Measurements from ENCODE around the gene JCAD. TPM values are rescaled to one million over a fixed set of nuclear protein-coding genes. Genes with fewer than 3 reads are reported as not detected.
"Not testable (repeated sequence)": the region's sequence is repeated elsewhere in the genome, so short reads cannot be mapped to it uniquely, and the experiment has no call there.

Gene JCAD, protein sequence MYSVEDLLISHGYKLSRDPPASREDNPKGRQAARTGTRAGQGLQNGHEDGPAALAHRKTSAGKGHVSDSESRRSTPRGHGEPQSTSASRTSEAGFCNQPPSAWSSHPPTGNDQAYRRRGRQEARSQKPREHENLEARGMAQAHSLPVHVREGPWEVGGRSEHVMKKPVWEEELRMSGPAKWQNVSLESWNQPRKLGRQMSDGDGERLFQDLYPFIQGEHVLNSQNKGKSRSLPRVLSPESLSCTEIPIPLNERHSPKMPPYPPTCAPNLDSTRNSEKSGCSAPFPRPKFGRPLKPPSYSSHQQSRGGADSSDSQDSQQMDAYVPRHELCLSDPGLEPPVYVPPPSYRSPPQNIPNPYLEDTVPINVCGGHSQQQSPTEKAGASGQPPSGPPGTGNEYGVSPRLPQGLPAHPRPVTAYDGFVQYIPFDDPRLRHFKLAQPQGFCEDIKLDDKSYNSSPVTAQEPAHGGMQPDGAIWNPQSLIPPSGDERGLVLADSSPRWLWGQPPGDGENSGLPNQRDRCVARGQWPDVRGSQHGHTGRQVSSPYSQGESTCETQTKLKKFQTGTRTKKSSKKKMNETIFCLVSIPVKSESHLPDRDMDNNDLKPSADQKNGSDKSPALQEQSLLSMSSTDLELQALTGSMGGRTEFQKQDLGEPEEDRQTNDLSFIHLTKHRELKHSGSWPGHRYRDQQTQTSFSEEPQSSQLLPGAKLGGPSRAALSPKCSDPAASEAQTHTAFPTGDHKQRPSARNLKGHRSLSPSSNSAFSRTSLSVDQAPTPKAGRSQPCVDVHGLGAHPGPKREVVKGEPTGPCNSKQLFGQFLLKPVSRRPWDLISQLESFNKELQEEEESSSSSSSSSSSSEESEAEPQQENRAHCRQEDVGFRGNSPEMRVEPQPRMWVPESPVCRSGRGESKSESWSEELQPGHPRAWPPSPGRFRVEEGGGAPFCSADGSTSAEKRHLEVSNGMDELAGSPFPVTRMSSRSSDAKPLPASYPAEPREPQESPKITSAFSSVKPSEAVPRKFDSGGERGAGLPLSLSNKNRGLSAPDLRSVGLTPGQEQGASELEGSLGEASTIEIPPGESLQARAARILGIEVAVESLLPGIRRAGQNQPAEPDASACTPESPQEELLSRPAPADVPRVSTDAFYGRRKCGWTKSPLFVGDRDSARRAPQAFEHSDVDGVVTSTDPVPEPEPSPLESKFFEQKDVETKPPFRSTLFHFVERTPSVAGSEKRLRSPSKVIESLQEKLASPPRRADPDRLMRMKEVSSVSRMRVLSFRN (N-terminal part only)
- under 1 TPM; 0.05 to 0.29 TPM for total RNA-seq

DNA sequence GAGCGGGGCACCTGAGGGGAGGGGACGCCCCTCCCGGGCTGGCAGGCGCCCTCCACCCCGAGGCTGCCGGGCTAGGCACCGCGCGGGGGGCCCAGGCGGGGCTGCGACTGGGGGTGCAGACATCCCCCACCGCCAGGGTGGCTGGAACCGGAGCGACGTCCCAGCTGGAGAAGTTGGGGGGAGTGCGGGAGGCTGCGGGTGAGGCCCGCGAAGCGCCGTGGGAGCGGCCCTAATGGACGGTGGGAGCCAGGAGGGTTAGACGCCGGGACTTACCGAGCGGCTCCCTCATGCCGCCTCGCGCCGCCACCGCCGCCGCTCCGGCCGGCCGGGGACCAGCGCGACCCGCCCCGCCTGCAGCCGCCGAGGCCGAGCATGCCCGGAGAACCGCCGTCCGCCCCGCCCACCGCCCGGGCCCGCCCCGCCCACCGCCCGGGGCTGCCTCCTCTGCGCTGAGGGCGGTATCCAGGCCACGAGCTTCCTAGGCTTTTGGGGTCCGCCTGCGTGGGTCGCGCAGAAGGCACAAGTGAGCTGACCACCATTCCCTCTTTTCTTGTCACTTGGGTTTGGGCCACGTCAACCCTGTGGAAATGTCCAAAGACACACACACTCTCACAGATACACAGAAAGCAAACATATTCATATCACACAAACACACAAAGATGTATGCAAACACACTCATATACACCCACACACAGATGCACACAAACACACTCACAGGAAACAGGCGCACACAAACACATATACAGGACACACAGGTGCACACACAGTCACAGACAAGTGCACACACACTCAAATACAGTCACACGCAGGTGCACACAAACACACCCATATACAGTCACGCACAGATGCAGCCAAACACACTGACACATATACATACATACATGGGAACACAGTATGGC, at the start of gene JCAD:
TSS of gene JCAD (minus strand) at position 378 of the 899 bp plus-strand sequence. CDS start 11,774 bp downstream, outside the sequence.
- H3K36me3 Mint-ChIP-seq (ENCODE audit: insufficient read depth in 2 of 2) = peaks cover 0 to 2% of the 10 kb centered on the region in 2 donors
- ATAC-seq (replicated peaks in 1 of 2) (peak; percentile 92 to 95), DNase-seq (peak; percentile 61 to 64)
- no peak within 1 kb of the TSS for H3K27ac Mint-ChIP-seq
- H3K4me1 Mint-ChIP-seq (ENCODE audit: low read depth) = peaks cover 5% of the 10 kb centered on the region
- H3K9me3 Mint-ChIP-seq = no peaks in the 10 kb centered on the region
- H3K27me3 Mint-ChIP-seq (ENCODE audit: low read depth) = peaks cover 73% of the 10 kb centered on the region
- peak within 1 kb of the TSS; percentile 59 to 73 for H3K4me3 Mint-ChIP-seq

DNA sequence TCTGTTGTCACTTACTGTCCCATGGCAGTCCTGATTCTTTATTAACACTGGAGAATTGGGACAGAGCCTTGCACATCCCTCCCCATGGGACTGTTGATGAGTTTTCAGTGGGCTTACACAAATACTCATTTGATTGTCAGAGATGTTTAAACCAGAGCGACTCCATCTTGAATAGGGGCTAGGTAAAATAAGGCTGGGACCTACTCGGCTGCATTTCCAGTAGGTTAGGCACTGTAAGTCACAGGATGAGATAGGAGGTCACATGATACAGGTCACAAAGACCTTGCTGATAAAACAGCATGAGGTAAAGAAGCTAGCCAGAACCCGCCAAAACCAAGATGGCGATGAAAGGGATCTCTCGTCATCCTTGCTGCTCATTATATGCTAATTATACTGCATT, 47.6 kb upstream of the JCAD start:
- no peaks in the 10 kb centered on the region for H3K4me1 Mint-ChIP-seq (ENCODE audit: low read depth)
- no peak overlapping the region for H3K4me3 Mint-ChIP-seq
- no peak overlapping the region for H3K27ac Mint-ChIP-seq
- H3K27me3 Mint-ChIP-seq (ENCODE audit: low read depth) = peaks cover 21% of the 10 kb centered on the region
- DNase-seq (no peak), ATAC-seq (replicated peaks in 1 of 2) (no peak)
- H3K9me3 Mint-ChIP-seq = peaks cover 0 to 2% of the 10 kb centered on the region in 2 donors
- no peaks in the 10 kb centered on the region for H3K36me3 Mint-ChIP-seq (ENCODE audit: insufficient read depth in 2 of 2)

DNA sequence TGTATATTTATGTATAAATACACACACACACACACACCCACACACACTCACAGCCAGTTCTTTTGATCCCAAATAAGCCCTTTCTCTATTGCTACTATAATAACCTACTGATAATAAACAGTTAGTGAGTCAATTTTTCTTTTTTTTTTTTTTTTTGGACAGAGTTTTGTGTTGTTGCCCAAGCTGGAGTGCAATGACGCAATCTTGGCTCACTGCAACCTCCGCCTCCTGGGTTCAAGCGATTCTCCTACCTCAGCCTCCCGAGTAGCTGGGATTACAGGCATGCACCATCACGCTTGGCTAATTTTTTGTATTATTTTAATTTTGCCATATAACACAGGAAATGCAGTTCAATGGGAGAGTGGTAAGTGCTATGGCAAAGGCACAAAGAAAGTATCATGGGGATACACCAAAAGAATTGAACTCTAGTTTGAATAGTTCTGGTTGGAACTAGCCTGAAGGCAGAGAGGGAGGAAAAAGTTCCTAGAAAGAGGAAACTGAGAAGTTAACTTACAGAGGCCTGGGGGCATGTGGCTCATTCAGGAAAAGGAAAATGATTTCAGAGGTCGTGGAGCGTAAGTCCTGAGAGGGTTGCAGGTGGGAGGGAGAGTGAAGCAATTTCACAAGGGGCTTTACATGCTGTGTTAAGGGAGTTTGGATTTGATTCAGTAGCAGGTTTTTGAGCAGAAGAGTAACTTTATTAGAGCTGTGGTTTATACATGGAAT, 44.4 kb upstream of the JCAD start:
- Mint-ChIP-seq H3K9me3 (peaks cover 0 to 2% of the 10 kb centered on the region in 2 donors), H3K4me3 (no peak overlapping the region), H3K36me3 (ENCODE audit: insufficient read depth in 2 of 2) (no peaks in the 10 kb centered on the region), H3K27me3 (ENCODE audit: low read depth) (peaks cover 12% of the 10 kb centered on the region), H3K27ac (no peak overlapping the region), H3K4me1 (ENCODE audit: low read depth) (no peaks in the 10 kb centered on the region)
- DNase-seq (no peak), ATAC-seq (replicated peaks in 1 of 2) (no peak)

DNA sequence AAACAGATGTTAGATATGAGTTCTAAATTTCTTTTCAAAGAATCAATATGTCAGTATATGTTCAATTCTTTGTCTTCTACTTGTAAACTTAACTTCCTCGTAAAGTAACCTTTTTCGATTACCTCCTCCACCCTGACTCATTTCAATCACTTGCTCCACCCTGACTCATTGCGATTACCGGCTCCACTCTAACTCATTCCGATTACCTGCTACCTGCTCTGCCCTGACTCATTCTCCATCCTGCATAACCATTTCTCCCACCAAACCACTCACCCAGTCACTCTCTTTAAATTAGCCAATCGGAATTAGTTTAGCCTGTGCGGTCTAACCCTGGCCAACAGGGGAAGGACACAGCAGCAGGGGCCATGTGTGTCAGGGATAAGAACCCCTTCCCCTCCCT, 40.3 kb upstream of the JCAD start:
- H3K4me1 Mint-ChIP-seq (ENCODE audit: low read depth); H3K4me3 Mint-ChIP-seq; H3K36me3 Mint-ChIP-seq (ENCODE audit: insufficient read depth in 2 of 2); H3K27ac Mint-ChIP-seq; H3K9me3 Mint-ChIP-seq: not testable (repeated sequence)
- peaks cover 32% of the 10 kb centered on the region for H3K27me3 Mint-ChIP-seq (ENCODE audit: low read depth)
- DNase-seq = peak in 1 of 2 donors; percentile 2
- peak in 1 of 2 donors; percentile 26 for ATAC-seq (replicated peaks in 1 of 2)

DNA sequence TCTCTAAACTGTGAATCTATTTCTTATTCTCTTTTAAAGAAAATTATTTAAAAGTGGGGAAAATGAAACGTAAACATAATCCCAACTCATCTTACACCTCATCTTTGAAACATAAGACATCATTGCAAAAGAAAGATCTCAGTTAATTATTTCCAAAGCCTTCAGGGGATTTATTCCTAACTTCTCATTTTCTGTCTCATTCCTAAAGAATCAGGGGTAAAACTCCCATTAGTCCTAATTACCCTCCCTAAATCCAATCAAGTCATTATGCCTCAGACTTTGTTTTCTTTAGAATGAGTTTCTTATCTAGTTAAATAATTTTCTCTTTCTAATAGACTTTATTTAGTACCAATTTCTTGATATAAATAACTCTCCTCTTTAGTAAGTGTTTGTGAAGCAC, 39.7 kb upstream of the JCAD start:
- Mint-ChIP-seq H3K27me3 (ENCODE audit: low read depth) (peaks cover 32% of the 10 kb centered on the region), H3K9me3 (peaks cover 0 to 2% of the 10 kb centered on the region in 2 donors), H3K4me3 (no peak overlapping the region), H3K27ac (no peak overlapping the region), H3K36me3 (ENCODE audit: insufficient read depth in 2 of 2) (no peaks in the 10 kb centered on the region), H3K4me1 (ENCODE audit: low read depth) (no peaks in the 10 kb centered on the region)
- ATAC-seq (replicated peaks in 1 of 2) = no peak
- DNase-seq = no peak

DNA sequence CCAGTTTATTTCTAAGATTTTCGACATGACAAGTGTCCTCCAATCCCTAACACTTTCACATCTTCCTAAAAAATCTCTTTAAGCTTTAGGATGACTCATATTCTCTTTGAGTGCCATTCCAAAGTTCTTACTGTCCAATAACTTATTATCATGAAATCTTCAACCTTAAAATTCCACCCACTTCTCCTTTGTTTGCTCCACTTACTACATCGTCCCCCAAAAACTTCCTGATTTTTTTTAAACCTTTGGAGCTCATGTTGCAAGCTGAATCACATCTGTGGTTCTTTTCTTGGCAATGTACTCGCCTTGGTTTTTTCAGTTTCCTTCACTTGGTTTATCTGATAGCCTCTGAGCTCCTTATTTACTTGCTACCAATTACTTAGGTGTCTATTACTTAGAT, 39.2 kb upstream of the JCAD start:
- no peaks in the 10 kb centered on the region for H3K9me3 Mint-ChIP-seq
- DNase-seq (no peak), ATAC-seq (replicated peaks in 1 of 2) (no peak)
- peaks cover 27% of the 10 kb centered on the region for H3K27me3 Mint-ChIP-seq (ENCODE audit: low read depth)
- no peaks in the 10 kb centered on the region for H3K4me1 Mint-ChIP-seq (ENCODE audit: low read depth)
- H3K4me3 Mint-ChIP-seq = no peak overlapping the region
- H3K36me3 Mint-ChIP-seq (ENCODE audit: insufficient read depth in 2 of 2) = no peaks in the 10 kb centered on the region
- no peak overlapping the region for H3K27ac Mint-ChIP-seq

DNA sequence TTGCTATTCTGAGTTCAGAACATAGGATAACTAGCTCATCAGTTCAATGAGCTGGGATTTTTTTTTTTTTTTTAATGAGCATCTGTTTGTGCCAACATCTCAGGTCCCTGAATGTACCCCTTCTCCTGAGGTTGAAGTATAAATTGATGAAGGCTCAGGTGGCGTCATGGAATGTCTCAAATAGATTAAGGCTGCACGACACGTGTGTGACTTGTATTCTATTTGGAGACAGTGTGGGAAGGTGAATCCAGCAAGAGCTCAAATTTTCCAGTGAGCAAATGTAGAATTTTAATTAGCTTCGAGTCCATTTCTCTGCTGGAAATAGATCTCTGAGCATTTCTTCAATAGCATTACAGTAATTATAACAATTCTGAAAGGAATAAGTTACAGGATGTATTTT, 37.2 kb upstream of the JCAD start:
- Mint-ChIP-seq H3K27ac (peak overlapping the region; percentile 21), H3K4me3 (no peak overlapping the region), H3K9me3 (no peaks in the 10 kb centered on the region), H3K4me1 (ENCODE audit: low read depth) (no peaks in the 10 kb centered on the region), H3K27me3 (ENCODE audit: low read depth) (peaks cover 26% of the 10 kb centered on the region), H3K36me3 (ENCODE audit: insufficient read depth in 2 of 2) (no peaks in the 10 kb centered on the region)
- DNase-seq = no peak
- no peak for ATAC-seq (replicated peaks in 1 of 2)

DNA sequence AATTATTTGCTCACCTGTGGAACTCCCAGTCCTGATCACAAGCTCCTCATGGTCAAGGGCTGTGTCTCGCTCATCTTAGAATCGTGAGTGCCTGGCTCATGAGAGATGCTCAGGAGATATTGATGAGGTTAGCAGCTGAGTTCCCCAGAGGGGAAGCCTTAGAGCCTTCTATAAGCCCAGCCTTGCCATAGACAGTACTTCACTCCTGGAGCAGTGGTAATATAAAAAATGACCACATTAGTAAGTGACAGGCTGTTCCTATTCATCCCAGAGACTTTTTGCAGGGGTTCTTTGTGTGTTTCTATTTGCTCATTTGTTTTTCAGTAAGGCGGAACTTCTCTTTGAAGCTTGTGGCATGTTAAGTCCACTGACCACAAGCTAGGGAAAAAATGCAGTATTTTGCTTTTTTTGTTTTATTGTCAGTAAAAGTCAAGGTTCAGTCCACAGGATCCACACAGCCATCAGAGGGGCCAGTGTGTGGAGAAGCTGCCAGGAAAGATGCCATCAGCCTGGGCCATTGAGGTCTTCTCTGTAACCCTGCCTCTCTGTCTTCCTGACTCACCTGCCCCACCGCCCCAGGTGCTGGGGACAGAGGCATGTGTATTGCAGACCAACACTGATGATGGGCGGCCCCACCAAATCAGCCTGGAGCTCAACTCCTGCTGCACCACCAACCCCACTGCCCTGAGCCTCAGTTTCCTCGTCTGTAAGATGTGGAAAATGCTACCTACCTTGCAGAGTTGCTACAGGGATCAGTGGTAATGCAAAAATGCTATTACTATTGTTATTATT, 36.4 kb upstream of the JCAD start:
- no peak overlapping the region for H3K4me3 Mint-ChIP-seq
- no peak overlapping the region for H3K27ac Mint-ChIP-seq
- no peak for DNase-seq
- H3K9me3 Mint-ChIP-seq = no peaks in the 10 kb centered on the region
- no peaks in the 10 kb centered on the region for H3K36me3 Mint-ChIP-seq (ENCODE audit: insufficient read depth in 2 of 2)
- H3K4me1 Mint-ChIP-seq (ENCODE audit: low read depth) = no peaks in the 10 kb centered on the region
- peaks cover 26% of the 10 kb centered on the region for H3K27me3 Mint-ChIP-seq (ENCODE audit: low read depth)
- no peak for ATAC-seq (replicated peaks in 1 of 2)

DNA sequence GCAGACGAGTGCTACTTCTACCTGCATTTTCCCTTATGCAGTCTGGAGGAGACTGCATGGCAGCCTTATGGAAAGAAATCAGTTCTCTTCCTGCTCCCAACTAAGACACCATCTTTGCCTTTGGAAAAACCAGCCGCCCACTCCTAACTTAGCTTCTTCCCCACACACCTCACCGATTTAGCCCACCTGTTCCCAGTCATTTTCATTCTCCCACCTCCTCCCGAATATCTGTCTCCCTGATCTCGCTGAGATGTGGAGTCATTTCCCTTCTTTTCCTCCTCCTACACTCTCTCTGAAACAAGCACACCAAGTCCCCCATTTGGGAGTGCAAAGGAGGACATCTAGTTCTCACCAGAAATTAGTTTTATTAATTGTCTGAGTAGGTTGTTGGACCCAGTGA, 35.2 kb upstream of the JCAD start:
- H3K27me3 Mint-ChIP-seq (ENCODE audit: low read depth) = peaks cover 27% of the 10 kb centered on the region
- H3K4me3 Mint-ChIP-seq = no peak overlapping the region
- no peaks in the 10 kb centered on the region for H3K9me3 Mint-ChIP-seq
- no peak overlapping the region for H3K27ac Mint-ChIP-seq
- DNase-seq (no peak), ATAC-seq (replicated peaks in 1 of 2) (no peak)
- H3K36me3 Mint-ChIP-seq (ENCODE audit: insufficient read depth in 2 of 2) = no peaks in the 10 kb centered on the region
- H3K4me1 Mint-ChIP-seq (ENCODE audit: low read depth) = no peaks in the 10 kb centered on the region

DNA sequence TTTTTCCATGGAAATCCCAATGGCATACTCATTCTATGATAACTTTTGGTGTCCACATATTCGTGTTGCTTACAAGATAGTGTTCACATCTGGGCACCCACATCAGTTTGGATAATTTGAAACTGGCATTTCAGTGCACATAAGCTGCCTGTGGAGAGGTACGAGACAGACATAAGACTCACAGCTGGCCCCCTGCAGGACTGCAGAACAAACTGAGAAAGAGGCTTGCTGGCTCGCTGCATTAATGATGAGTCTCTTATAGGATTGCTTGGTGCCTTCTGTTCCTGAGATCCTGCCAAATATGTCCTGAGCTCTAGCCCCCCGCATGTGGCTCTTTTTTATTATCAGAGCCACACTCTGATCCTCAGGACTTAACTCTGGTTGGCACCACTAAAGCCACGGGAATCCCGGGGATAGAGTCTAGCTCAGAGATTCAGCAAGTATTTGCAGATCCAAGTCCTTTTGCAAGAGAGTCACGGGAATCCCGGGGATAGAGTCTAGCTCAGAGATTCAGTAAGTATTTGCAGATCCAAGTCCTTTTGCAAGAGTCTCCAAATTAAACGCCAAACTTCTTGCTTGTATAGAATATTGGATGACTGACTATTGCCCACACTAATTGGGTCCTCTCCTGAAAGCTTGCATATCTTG, 34.0 kb upstream of the JCAD start:
- H3K4me1 Mint-ChIP-seq (ENCODE audit: low read depth) = no peaks in the 10 kb centered on the region
- no peak overlapping the region for H3K27ac Mint-ChIP-seq
- peaks cover 30% of the 10 kb centered on the region for H3K27me3 Mint-ChIP-seq (ENCODE audit: low read depth)
- H3K9me3 Mint-ChIP-seq = no peaks in the 10 kb centered on the region
- H3K4me3 Mint-ChIP-seq = no peak overlapping the region
- DNase-seq (no peak), ATAC-seq (replicated peaks in 1 of 2) (no peak)
- no peaks in the 10 kb centered on the region for H3K36me3 Mint-ChIP-seq (ENCODE audit: insufficient read depth in 2 of 2)

Measured in activated T-cell treated with anti-CD3 and anti-CD28 coated beads, Interleukin-2, amount 50 U/mL, for 72 hours (primary cell).